ENCODE measurements around the gene SLC39A11. TPM values are rescaled to one million over a fixed set of nuclear protein-coding genes. Genes with fewer than 3 reads are reported as not detected.

SLC39A11 gene
- polyA plus RNA-seq, 1 of the 3 experiments (the other 2 are of a cell fraction), result 23.5 TPM

DNA sequence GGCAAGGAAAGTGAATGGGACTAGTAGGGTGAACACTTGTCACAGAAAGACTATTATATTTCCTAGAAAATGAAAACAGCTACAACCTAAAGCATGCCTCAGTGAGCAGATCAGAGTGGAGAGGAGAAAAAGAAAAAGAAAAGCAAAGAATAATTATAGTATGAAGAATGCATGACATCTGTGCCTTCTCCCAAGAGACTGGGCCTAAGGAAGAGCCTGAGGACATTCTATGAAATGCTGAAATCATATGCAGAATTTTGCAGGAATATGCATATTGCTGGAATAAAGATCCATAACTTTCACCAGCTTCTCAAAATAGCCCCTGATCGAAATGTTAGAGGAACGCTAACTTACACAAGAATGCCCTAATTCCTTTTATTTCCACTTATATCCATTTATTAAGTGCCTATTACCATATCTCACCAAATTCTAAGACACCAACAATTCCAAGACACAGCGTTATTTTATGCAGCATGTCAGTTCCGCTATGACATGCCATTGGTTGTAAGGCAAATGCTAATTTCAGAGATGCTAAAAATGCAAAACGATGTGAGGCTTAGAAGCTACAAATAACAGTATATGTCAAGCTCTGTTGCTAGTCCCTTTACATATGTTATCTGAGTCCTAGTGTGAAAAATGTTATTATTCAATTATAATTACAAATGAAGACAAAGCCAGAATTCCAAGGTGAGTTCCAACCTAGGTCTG, 171.0 kb downstream of the SLC39A11 start:
- Histone ChIP-seq H3K4me2 (no peak overlapping the region), H3F3A (replicated peaks; ENCODE audit: insufficient read depth) (no peaks in the 10 kb centered on the region), H4K20me1 (ENCODE audit: insufficient read depth) (no peaks in the 10 kb centered on the region), H3K36me3 (replicated peaks in 1 of 2; ENCODE audit: control insufficient read depth in 1 of 2, insufficient read depth in 2 of 2, low read length in 1 of 2) (peaks cover 0 to 4% of the 10 kb centered on the region in 2 experiments), H3K9me3 (no peaks in the 10 kb centered on the region), H3K27me3 (ENCODE audit: insufficient read depth) (no peaks in the 10 kb centered on the region), H3K27ac (ENCODE audit: low read depth in 2 of 2, low read length in 1 of 2) (no peak overlapping the region), H3K9ac (no peak overlapping the region), H3K4me1 (ENCODE audit: control insufficient read depth in 1 of 2, insufficient read depth in 2 of 2, low read depth in 1 of 2, low read length in 1 of 2) (no peaks in the 10 kb centered on the region), H3K9me2 (no peaks in the 10 kb centered on the region), H3K4me3 (ENCODE audit: low read depth in 2 of 2, low read length in 1 of 2) (no peak overlapping the region), H3K79me2 (ENCODE audit: insufficient read depth) (no peaks in the 10 kb centered on the region), H2AFZ (ENCODE audit: low read depth) (no peak overlapping the region)
- TF ChIP-seq MEF2A (IDR thresholded peaks at IDR 0.05; ENCODE audit: borderline replicate concordance, low read depth) (no peak), GATA2 (CRISPR knock-in tag; IDR thresholded peaks at IDR 0.05) (no peak), POLR2AphosphoS5 (IDR thresholded peaks at IDR 0.05; ENCODE audit: low read depth, low read length) (no peak), TEAD4 (IDR thresholded peaks at IDR 0.05; ENCODE audit: borderline replicate concordance, insufficient read depth) (no peak), GABPA (IDR thresholded peaks at IDR 0.05; ENCODE audit: low read depth) (no peak), EP300 (IDR thresholded peaks at IDR 0.05; ENCODE audit: borderline replicate concordance in 1 of 2, low read depth in 1 of 2, low read length in 1 of 2) (no peak), FOXJ3 (CRISPR knock-in tag; IDR thresholded peaks at IDR 0.05) (no peak), NFIC (IDR thresholded peaks at IDR 0.05; ENCODE audit: borderline replicate concordance) (no peak), RCOR1 (IDR thresholded peaks at IDR 0.05; ENCODE audit: low read length) (no peak), JUND (IDR thresholded peaks at IDR 0.05) (no peak), RFX5 (IDR thresholded peaks at IDR 0.05; ENCODE audit: low read length) (no peak), CHD2 (IDR thresholded peaks at IDR 0.05; ENCODE audit: low read length, partially characterized antibody) (no peak)
- TF ChIP-seq, protein P1, sequence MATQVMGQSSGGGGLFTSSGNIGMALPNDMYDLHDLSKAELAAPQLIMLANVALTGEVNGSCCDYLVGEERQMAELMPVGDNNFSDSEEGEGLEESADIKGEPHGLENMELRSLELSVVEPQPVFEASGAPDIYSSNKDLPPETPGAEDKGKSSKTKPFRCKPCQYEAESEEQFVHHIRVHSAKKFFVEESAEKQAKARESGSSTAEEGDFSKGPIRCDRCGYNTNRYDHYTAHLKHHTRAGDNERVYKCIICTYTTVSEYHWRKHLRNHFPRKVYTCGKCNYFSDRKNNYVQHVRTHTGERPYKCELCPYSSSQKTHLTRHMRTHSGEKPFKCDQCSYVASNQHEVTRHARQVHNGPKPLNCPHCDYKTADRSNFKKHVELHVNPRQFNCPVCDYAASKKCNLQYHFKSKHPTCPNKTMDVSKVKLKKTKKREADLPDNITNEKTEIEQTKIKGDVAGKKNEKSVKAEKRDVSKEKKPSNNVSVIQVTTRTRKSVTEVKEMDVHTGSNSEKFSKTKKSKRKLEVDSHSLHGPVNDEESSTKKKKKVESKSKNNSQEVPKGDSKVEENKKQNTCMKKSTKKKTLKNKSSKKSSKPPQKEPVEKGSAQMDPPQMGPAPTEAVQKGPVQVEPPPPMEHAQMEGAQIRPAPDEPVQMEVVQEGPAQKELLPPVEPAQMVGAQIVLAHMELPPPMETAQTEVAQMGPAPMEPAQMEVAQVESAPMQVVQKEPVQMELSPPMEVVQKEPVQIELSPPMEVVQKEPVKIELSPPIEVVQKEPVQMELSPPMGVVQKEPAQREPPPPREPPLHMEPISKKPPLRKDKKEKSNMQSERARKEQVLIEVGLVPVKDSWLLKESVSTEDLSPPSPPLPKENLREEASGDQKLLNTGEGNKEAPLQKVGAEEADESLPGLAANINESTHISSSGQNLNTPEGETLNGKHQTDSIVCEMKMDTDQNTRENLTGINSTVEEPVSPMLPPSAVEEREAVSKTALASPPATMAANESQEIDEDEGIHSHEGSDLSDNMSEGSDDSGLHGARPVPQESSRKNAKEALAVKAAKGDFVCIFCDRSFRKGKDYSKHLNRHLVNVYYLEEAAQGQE (IDR thresholded peaks at IDR 0.05; ENCODE audit: low read depth, low read length), result no peak
- TF ChIP-seq, protein P2, sequence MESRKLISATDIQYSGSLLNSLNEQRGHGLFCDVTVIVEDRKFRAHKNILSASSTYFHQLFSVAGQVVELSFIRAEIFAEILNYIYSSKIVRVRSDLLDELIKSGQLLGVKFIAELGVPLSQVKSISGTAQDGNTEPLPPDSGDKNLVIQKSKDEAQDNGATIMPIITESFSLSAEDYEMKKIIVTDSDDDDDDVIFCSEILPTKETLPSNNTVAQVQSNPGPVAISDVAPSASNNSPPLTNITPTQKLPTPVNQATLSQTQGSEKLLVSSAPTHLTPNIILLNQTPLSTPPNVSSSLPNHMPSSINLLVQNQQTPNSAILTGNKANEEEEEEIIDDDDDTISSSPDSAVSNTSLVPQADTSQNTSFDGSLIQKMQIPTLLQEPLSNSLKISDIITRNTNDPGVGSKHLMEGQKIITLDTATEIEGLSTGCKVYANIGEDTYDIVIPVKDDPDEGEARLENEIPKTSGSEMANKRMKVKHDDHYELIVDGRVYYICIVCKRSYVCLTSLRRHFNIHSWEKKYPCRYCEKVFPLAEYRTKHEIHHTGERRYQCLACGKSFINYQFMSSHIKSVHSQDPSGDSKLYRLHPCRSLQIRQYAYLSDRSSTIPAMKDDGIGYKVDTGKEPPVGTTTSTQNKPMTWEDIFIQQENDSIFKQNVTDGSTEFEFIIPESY (IDR thresholded peaks at IDR 0.05; ENCODE audit: borderline replicate concordance, low read depth), result no peak
- TF ChIP-seq, protein P3, sequence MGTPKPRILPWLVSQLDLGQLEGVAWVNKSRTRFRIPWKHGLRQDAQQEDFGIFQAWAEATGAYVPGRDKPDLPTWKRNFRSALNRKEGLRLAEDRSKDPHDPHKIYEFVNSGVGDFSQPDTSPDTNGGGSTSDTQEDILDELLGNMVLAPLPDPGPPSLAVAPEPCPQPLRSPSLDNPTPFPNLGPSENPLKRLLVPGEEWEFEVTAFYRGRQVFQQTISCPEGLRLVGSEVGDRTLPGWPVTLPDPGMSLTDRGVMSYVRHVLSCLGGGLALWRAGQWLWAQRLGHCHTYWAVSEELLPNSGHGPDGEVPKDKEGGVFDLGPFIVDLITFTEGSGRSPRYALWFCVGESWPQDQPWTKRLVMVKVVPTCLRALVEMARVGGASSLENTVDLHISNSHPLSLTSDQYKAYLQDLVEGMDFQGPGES (IDR thresholded peaks at IDR 0.05; ENCODE audit: low read depth, low read length), result no peak
- TF ChIP-seq, protein P4, sequence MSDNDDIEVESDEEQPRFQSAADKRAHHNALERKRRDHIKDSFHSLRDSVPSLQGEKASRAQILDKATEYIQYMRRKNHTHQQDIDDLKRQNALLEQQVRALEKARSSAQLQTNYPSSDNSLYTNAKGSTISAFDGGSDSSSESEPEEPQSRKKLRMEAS (IDR thresholded peaks at IDR 0.05; ENCODE audit: low read depth), result no peak
- CTCF ChIA-PET, result interaction anchor here (0.6 to 3.6 kb wide), 4 partner anchors 65 to 1973 kb away, joined by 3 to 14 read pairs (median 4); no protein-coding TSS in a partner anchor
- POLR2A ChIA-PET, result no interaction called here
- WGBS (ENCODE audit: low lambda C conversion rate), result 92% methylated on average over 5 of the region's 5 CpGs
- no peak for DNase-seq
